Activated CD8-positive, alpha-beta T cell treated with anti-CD3 and anti-CD28 coated beads, Interleukin-2, amount 10 ng/mL, durations not matched to agents 7 days and 5 days (primary cell): Measurements from ENCODE around the gene MEX3D. TPM values are rescaled to one million over a fixed set of nuclear protein-coding genes. Genes with fewer than 3 reads are reported as not detected.

Experiments used
- ATAC-seq: fragments of 150-1000 bp; cut with Tn5 transposase; one replicate; pipeline ENCODE4 v1.10.0; 2021; ENCODE audit warnings: moderate library complexity
- CTCF ChIA-PET: fragments of 350-600 bp; sonication (Branson Sonifier 250); formaldehyde crosslinking; loops from one replicate; lab custom pipeline; 2021; ENCODE audit warnings: antibody characterized with exemption; lab: Charles Lee
- POLR2A ChIA-PET: fragments of 350-600 bp; sonication (Branson Sonifier 250); formaldehyde crosslinking; loops from one replicate; lab custom pipeline; 2021; ENCODE audit warnings: antibody characterized with exemption; lab: Charles Lee
- DNase-seq: peaks from one replicate; pipeline ENCODE4 v3.0.0-alpha.2; 2020
- H3K27ac Mint-ChIP-seq: one replicate; pipeline ENCODE4 v1.8.0; 2021; ENCODE audit warnings: mild to moderate bottlenecking, mixed read lengths
- H3K27me3 Mint-ChIP-seq: one replicate; pipeline ENCODE4 v1.8.0; 2021; ENCODE audit warnings: low read depth, mixed read lengths
- H3K36me3 Mint-ChIP-seq: one replicate; pipeline ENCODE4 v1.8.0; 2021; ENCODE audit warnings: low read depth, mixed read lengths
- H3K4me1 Mint-ChIP-seq: one replicate; pipeline ENCODE4 v1.8.0; 2021; ENCODE audit warnings: low read depth, mixed read lengths
- H3K4me3 Mint-ChIP-seq: one replicate; pipeline ENCODE4 v1.8.0; 2021; ENCODE audit warnings: mild to moderate bottlenecking, mixed read lengths
- H3K9me3 Mint-ChIP-seq: one replicate; pipeline ENCODE4 v1.8.0; 2022; ENCODE audit warnings: mixed read lengths; ENCODE audit not compliant: insufficient read depth
- total RNA-seq, 2 experiments: library from RNA; stranded (reverse); gene quantifications; one replicate each; pipeline ENCODE4 v1.2.3, GENCODE V29; 2021

MEX3D gene
- total RNA-seq, 2 experiments from 2014 or later, result 12.2 to 12.5 TPM

- ChIA-PET CTCF (no interaction called here), POLR2A (no interaction called here)
- DNase-seq (no peak), ATAC-seq (no peak)
- no peak overlapping the region for H3K27ac Mint-ChIP-seq
- no peaks in the 10 kb centered on the region for H3K9me3 Mint-ChIP-seq
- no peak overlapping the region for H3K4me3 Mint-ChIP-seq
- H3K36me3 Mint-ChIP-seq, result no peaks in the 10 kb centered on the region
- peaks cover 17% of the 10 kb centered on the region for H3K27me3 Mint-ChIP-seq
- H3K4me1 Mint-ChIP-seq, result peaks cover 2% of the 10 kb centered on the region
Measured at GRCh38 chr19:1529430-1529816, 38.7 kb downstream of the MEX3D start.

GRCh38 chr19:1528596-1529429, 39.3 kb downstream of the MEX3D start:
- POLR2A ChIA-PET, result no interaction called here
- Mint-ChIP-seq H3K9me3 (no peaks in the 10 kb centered on the region), H3K4me3 (no peak overlapping the region), H3K36me3 (no peaks in the 10 kb centered on the region), H3K27ac (no peak overlapping the region), H3K27me3 (peaks cover 19% of the 10 kb centered on the region), H3K4me1 (peaks cover 2% of the 10 kb centered on the region)
- DNase-seq (no peak), ATAC-seq (no peak)
- CTCF ChIA-PET, result no interaction called here

GRCh38 chr19:1527650-1528309, 40.3 kb downstream of the MEX3D start:
- CTCF ChIA-PET, result no interaction called here
- POLR2A ChIA-PET, result no interaction called here
- peaks cover 2% of the 10 kb centered on the region for H3K4me1 Mint-ChIP-seq
- DNase-seq (no peak), ATAC-seq (no peak)
- H3K27ac Mint-ChIP-seq, result no peak overlapping the region
- no peaks in the 10 kb centered on the region for H3K36me3 Mint-ChIP-seq
- no peak overlapping the region for H3K4me3 Mint-ChIP-seq
- peaks cover 23% of the 10 kb centered on the region for H3K27me3 Mint-ChIP-seq
- no peaks in the 10 kb centered on the region for H3K9me3 Mint-ChIP-seq

GRCh38 chr19:1526979-1527649, 41.0 kb downstream of the MEX3D start:
- CTCF ChIA-PET, result no interaction called here
- Mint-ChIP-seq H3K9me3 (no peaks in the 10 kb centered on the region), H3K27ac (no peak overlapping the region), H3K4me3 (no peak overlapping the region), H3K4me1 (peaks cover 2% of the 10 kb centered on the region), H3K36me3 (no peaks in the 10 kb centered on the region), H3K27me3 (peaks cover 23% of the 10 kb centered on the region)
- ATAC-seq (no peak), DNase-seq (no peak)
- POLR2A ChIA-PET, result no interaction called here

GRCh38 chr19:1526066-1526778, 41.9 kb downstream of the MEX3D start:
- Mint-ChIP-seq H3K9me3 (no peaks in the 10 kb centered on the region), H3K36me3 (no peaks in the 10 kb centered on the region), H3K27ac (no peak overlapping the region), H3K4me3 (no peak overlapping the region), H3K27me3 (peaks cover 25% of the 10 kb centered on the region), H3K4me1 (peaks cover 2% of the 10 kb centered on the region)
- ChIA-PET CTCF (no interaction called here), POLR2A (no interaction called here)
- DNase-seq (no peak), ATAC-seq (no peak)

- ChIA-PET POLR2A (no interaction called here), CTCF (no interaction called here)
- Mint-ChIP-seq H3K4me3 (no peak overlapping the region), H3K9me3 (no peaks in the 10 kb centered on the region), H3K27ac (no peak overlapping the region), H3K36me3 (no peaks in the 10 kb centered on the region), H3K27me3 (peaks cover 25% of the 10 kb centered on the region), H3K4me1 (peaks cover 2% of the 10 kb centered on the region)
- DNase-seq (no peak), ATAC-seq (no peak)
Measured at GRCh38 chr19:1525343-1525742, 42.8 kb downstream of the MEX3D start.

GRCh38 chr19:1524972-1525325, 43.2 kb downstream of the MEX3D start:
- ChIA-PET CTCF (no interaction called here), POLR2A (no interaction called here)
- H3K4me1 Mint-ChIP-seq, result peaks cover 2% of the 10 kb centered on the region
- no peak overlapping the region for H3K27ac Mint-ChIP-seq
- H3K9me3 Mint-ChIP-seq, result no peaks in the 10 kb centered on the region
- DNase-seq, result no peak
- H3K36me3 Mint-ChIP-seq, result no peaks in the 10 kb centered on the region
- no peak overlapping the region for H3K4me3 Mint-ChIP-seq
- H3K27me3 Mint-ChIP-seq, result peaks cover 25% of the 10 kb centered on the region
- ATAC-seq, result no peak

- no peak overlapping the region for H3K27ac Mint-ChIP-seq
- no peak overlapping the region for H3K4me3 Mint-ChIP-seq
- H3K27me3 Mint-ChIP-seq, result peaks cover 25% of the 10 kb centered on the region
- peaks cover 2% of the 10 kb centered on the region for H3K4me1 Mint-ChIP-seq
- POLR2A ChIA-PET, result no interaction called here
- no peaks in the 10 kb centered on the region for H3K36me3 Mint-ChIP-seq
- DNase-seq, result no peak
- no peaks in the 10 kb centered on the region for H3K9me3 Mint-ChIP-seq
- CTCF ChIA-PET, result no interaction called here
- ATAC-seq, result no peak
Measured at GRCh38 chr19:1524287-1524971, 43.7 kb downstream of the MEX3D start.

- Mint-ChIP-seq H3K9me3 (no peaks in the 10 kb centered on the region), H3K36me3 (no peaks in the 10 kb centered on the region), H3K4me3 (no peak within 1 kb of the TSS), H3K4me1 (peaks cover 2% of the 10 kb centered on the region), H3K27ac (no peak within 1 kb of the TSS), H3K27me3 (peaks cover 25% of the 10 kb centered on the region)
- ChIA-PET POLR2A (no interaction called here), CTCF (no interaction called here)
- DNase-seq (no peak), ATAC-seq (no peak)
Measured at GRCh38 chr19:1523412-1524286, 44.5 kb downstream of the MEX3D start, which contains the start of gene PLK5. TSS of gene PLK5 (plus strand) at chr19:1524077. CDS start at chr19:1526997, 2,920 bp downstream.

- H3K27me3 Mint-ChIP-seq, result peaks cover 25% of the 10 kb centered on the region
- H3K27ac Mint-ChIP-seq, result no peak overlapping the region
- CTCF ChIA-PET, result no interaction called here
Measured at GRCh38 chr19:1522838-1523237, 45.3 kb downstream of the MEX3D start.

More at GRCh38 chr19:1522838-1523237, 45.3 kb downstream of the MEX3D start:
- POLR2A ChIA-PET, result interaction anchor here (0.6 kb wide), 1 partner anchor 231 kb away, joined by 3 read pairs; no protein-coding TSS in a partner anchor
- Mint-ChIP-seq H3K36me3 (no peaks in the 10 kb centered on the region), H3K9me3 (no peaks in the 10 kb centered on the region), H3K4me3 (no peak overlapping the region), H3K4me1 (peaks cover 2% of the 10 kb centered on the region)
- ATAC-seq, result no peak
- DNase-seq, result no peak
